AG04449 (cell line): ENCODE measurements around the gene LAMTOR3.

Experiments
- CTCF ChIA-PET: fragments of 350-600 bp; formaldehyde crosslinking; extraction: SDS; loops from one replicate; lab custom pipeline; 2021; ENCODE audit warnings: antibody characterized with exemption; lab: Yijun Ruan, JAX
- POLR2A ChIA-PET: fragments of 400-600, 350-600 bp; formaldehyde crosslinking; extraction: SDS; loops from one replicate; lab custom pipeline; 2020; ENCODE audit warnings: antibody characterized with exemption, inconsistent platforms; lab: Yijun Ruan, JAX
- DNase-seq: peaks from one replicate; pipeline ENCODE4 v3.0.0-alpha.2; 2010; ENCODE audit warnings: low read depth, low spot score
- H3K4me3 ChIP-seq: 2 replicates; pipeline ENCODE4 v1.5.1; 2011; ENCODE audit warnings: low read depth, mild to moderate bottlenecking, control low read depth, low read length
- TF ChIP-seq, protein P1 (sequence below): IDR thresholded peaks from one replicate; pipeline ENCODE4 v1.5.1; 2011; ENCODE audit warnings: mild to moderate bottlenecking, moderate library complexity, low read length, control low read depth, inconsistent platforms; ENCODE audit not compliant: insufficient read depth; ENCODE audit errors: missing control alignments

LAMTOR3 gene

GRCh38 chr4:99876946-99877345 lies 17.3 kb downstream of the LAMTOR3 start:
- CTCF ChIA-PET, result no interaction called here
- no peak for DNase-seq
- TF ChIP-seq, protein P1, sequence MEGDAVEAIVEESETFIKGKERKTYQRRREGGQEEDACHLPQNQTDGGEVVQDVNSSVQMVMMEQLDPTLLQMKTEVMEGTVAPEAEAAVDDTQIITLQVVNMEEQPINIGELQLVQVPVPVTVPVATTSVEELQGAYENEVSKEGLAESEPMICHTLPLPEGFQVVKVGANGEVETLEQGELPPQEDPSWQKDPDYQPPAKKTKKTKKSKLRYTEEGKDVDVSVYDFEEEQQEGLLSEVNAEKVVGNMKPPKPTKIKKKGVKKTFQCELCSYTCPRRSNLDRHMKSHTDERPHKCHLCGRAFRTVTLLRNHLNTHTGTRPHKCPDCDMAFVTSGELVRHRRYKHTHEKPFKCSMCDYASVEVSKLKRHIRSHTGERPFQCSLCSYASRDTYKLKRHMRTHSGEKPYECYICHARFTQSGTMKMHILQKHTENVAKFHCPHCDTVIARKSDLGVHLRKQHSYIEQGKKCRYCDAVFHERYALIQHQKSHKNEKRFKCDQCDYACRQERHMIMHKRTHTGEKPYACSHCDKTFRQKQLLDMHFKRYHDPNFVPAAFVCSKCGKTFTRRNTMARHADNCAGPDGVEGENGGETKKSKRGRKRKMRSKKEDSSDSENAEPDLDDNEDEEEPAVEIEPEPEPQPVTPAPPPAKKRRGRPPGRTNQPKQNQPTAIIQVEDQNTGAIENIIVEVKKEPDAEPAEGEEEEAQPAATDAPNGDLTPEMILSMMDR, result no peak
- POLR2A ChIA-PET, result no interaction called here
- H3K4me3 ChIP-seq, result no peak overlapping the region

DNA sequence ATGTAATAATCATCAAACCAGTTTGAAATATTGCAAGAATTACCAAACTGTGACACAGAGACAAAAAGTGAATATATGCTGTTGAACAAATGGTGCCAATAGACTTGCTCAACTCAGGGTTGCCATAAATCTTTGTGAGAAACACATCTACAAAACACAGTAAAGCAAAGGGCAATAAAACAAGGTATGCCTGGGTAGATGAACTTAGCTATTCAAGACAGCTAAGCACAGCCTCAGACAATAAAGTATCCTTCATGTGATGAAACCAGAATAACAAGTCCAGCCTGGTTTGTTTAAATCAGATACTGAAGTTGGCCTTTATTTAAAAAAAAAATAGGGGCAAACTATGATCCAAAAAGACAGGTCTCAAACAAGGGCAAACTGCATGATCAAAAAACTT lies 19.2 kb downstream of the LAMTOR3 start:
- POLR2A ChIA-PET, result no interaction called here
- no peak for DNase-seq
- no peak overlapping the region for H3K4me3 ChIP-seq
- CTCF ChIA-PET, result no interaction called here
- TF ChIP-seq, protein P1, result no peak

- POLR2A ChIA-PET, result no interaction called here
These were observed 21.7 kb downstream of the LAMTOR3 start for GRCh38 chr4:99872570-99872969.

DNA sequence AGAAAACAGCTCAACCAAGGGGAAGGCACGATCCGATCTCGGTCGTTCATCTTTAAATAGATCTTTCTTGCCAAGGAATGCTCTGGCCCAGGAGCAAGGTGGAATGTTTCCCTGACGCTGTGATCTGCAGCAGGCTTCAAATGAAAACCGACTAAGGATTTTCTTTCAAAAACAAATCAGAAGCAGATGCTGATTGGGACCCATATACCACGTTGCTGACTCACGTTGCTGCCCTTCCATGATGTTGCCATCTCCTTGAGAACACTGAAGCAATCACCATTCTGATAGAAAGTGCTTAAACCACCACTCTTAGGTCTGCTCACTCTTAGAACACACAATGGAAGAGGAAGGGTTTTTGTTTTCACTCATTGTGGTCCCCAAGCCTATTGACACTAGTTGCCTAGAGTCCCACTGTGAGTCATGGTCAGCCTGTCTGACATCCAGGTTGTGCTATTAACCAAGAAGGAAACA lies 26.1 kb downstream of the LAMTOR3 start:
- no peak overlapping the region for H3K4me3 ChIP-seq
- CTCF ChIA-PET, result no interaction called here
- no peak for DNase-seq
- POLR2A ChIA-PET, result interaction anchor here (0.9 kb wide), 1 partner anchor 305 kb away, joined by 4 read pairs; the partner anchor contains the start of gene TRMT10A
- TF ChIP-seq, protein P1, result no peak

More at GRCh38 chr4:99872570-99872969, 21.7 kb downstream of the LAMTOR3 start:
- no peak for DNase-seq
- no peak overlapping the region for H3K4me3 ChIP-seq
- CTCF ChIA-PET, result no interaction called here
- TF ChIP-seq, protein P1, result no peak

DNA sequence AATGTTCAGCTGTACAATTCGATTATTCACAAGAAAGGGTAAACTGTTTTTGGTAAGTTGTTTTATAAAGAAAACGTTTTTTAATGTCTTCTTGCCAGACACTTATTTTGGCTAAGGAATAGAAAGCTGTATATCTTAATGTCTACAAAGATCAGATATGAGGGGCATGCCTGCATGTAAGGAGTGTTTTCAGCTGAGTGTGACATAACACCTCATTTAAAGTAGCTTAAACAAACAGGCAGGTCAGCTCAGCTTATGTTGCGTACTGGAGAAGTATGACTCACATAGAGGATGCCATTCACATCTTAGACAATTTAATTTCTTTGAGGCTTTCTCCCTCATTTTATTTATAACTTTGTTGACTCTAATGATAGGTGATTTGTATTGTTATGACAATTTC lies 30.4 kb downstream of the LAMTOR3 start:
- TF ChIP-seq, protein P1, result no peak
- no peak for DNase-seq
- CTCF ChIA-PET, result no interaction called here
- H3K4me3 ChIP-seq, result no peak overlapping the region
- POLR2A ChIA-PET, result no interaction called here

- POLR2A ChIA-PET, result no interaction called here
- no peak for DNase-seq
- CTCF ChIA-PET, result no interaction called here
- H3K4me3 ChIP-seq, result no peak overlapping the region
- TF ChIP-seq, protein P1, result no peak
These were observed 32.9 kb downstream of the LAMTOR3 start for GRCh38 chr4:99861120-99861905.
